K562 (cell line): Measurements from ENCODE around the gene TSPAN14. TPM values are rescaled to one million over a fixed set of nuclear protein-coding genes. Genes with fewer than 3 reads are reported as not detected.
A peak's percentile ranks its signal among the peaks of the same experiment; 100 is the strongest.

Source experiments
- ATF7 ChIP-seq: fragments of 450-650 bp; IDR thresholded peaks from 2 replicates; pipeline ENCODE4 v1.7.1; 2014; ENCODE audit warnings: mild to moderate bottlenecking, moderate library complexity
- CXXC5 ChIP-seq: fragments of 250-450 bp; sonication (Bioruptor Pico); IDR thresholded peaks from 2 replicates; pipeline ENCODE4 v1.8.0; 2022; ENCODE audit warnings: inconsistent platforms, mild to moderate bottlenecking, moderate library complexity
- EZH2 ChIP-seq: IDR thresholded peaks from 2 replicates; pipeline ENCODE4 v1.6.1; 2012; ENCODE audit warnings: low read depth, mild to moderate bottlenecking, inconsistent platforms, low read length, borderline replicate concordance
- FOXA3 ChIP-seq, 2 experiments: fragments of 450-650 bp in 1 of 2; sonication (generic) in 1 of 2; formaldehyde crosslinking; IDR thresholded peaks in 1 of 2; conservative IDR thresholded peaks in 1 of 2; 2 replicates each; pipeline versions ENCODE4 v1.4.0 to v1.8.0; 2020 to 2022; ENCODE audit warnings: mild to moderate bottlenecking in 2 of 2, missing genetic modification reagents in 1 of 2
- PCBP1 ChIP-seq: fragments of 200-400 bp; formaldehyde crosslinking; IDR thresholded peaks from 2 replicates; pipeline ENCODE4 v1.6.1; 2018; ENCODE audit warnings: mild to moderate bottlenecking, low read depth, low read length; ENCODE audit not compliant: poor library complexity, severe bottlenecking
- PCBP2 ChIP-seq: fragments of 200-400 bp; formaldehyde crosslinking; IDR thresholded peaks from 2 replicates; pipeline ENCODE4 v1.6.1; 2018; ENCODE audit warnings: low read length, low read depth, mild to moderate bottlenecking, moderate library complexity; ENCODE audit not compliant: poor library complexity, severe bottlenecking
- PKNOX1 ChIP-seq: fragments of 450-650 bp; IDR thresholded peaks from 2 replicates; pipeline ENCODE4 v1.6.1; 2016
- POLR2B ChIP-seq: fragments of 450-650 bp; IDR thresholded peaks from 2 replicates; pipeline ENCODE4 v1.6.1; 2018; ENCODE audit warnings: low read depth; ENCODE audit not compliant: partially characterized antibody
- RBM17 ChIP-seq: fragments of 200-400 bp; formaldehyde crosslinking; IDR thresholded peaks from 2 replicates; pipeline ENCODE4 v1.6.1; 2017; ENCODE audit warnings: low read depth, mild to moderate bottlenecking, low read length, borderline replicate concordance
- SFPQ ChIP-seq: fragments of 200-400 bp; formaldehyde crosslinking; IDR thresholded peaks from 2 replicates; pipeline ENCODE4 v1.6.1; 2017; ENCODE audit warnings: mild to moderate bottlenecking, low read depth, low read length, moderate library complexity
- ZBTB40 ChIP-seq, 2 experiments: fragments of 450-650 bp in 1 of 2; sonication (generic) in 1 of 2; formaldehyde crosslinking in 1 of 2; IDR thresholded peaks; 2 replicates each; pipeline versions ENCODE4 v1.7.1 to v1.9.0; 2016 to 2022; ENCODE audit warnings: inconsistent platforms in 1 of 2, mild to moderate bottlenecking in 1 of 2, missing genetic modification reagents in 1 of 2
- ZNF431 ChIP-seq: sonication (generic); formaldehyde crosslinking; IDR thresholded peaks from 2 replicates; pipeline ENCODE4 v1.8.0; 2022; ENCODE audit warnings: mild to moderate bottlenecking, missing genetic modification reagents
- ZNF584 ChIP-seq: fragments of 200-800 bp; sonication (Bioruptor generic); IDR thresholded peaks from 2 replicates; pipeline ENCODE4 v1.6.1; 2016; ENCODE audit warnings: low read depth, mild to moderate bottlenecking, missing genetic modification characterization, missing compliant biosample characterization
- ZNF589 ChIP-seq: fragments of 200-800 bp; sonication (Bioruptor generic); IDR thresholded peaks from 2 replicates; pipeline ENCODE4 v1.6.1; 2016; ENCODE audit warnings: low read depth, missing genetic modification characterization, missing compliant biosample characterization
- polyA plus RNA-seq, 8 experiments: library from polyadenylated mRNA; depleted of rRNA in 4 of 8; stranded (reverse) in 5 of 8; unstranded in 3 of 8; fragments of >200 nt; fragmentation: Nextera tagmentation in 2 of 8; fragmentation: Illumina TruSeq in 1 of 8; extraction: Ambion mirVana in 2 of 8; extraction: Trizol in 1 of 8; gene quantifications; 2 replicates each; pipeline versions ENCODE4 v1.2.1 to v1.2.3, GENCODE V29; 2011 to 2014; ENCODE audit warnings: inconsistent platforms in 1 of 8, missing spikeins in 1 of 8
- total RNA-seq, 7 experiments: library from RNA; depleted of rRNA in 6 of 7; stranded (reverse); fragments of >200 nt in 6 of 7; fragmentation: Illumina TruSeq in 2 of 7; extraction: Trizol in 2 of 7; gene quantifications; 2 replicates each; pipeline versions ENCODE4 v1.2.1 to v1.2.3, GENCODE V29; 2011 to 2021; ENCODE audit warnings: low replicate concordance in 1 of 7

Gene TSPAN14
- total and polyA plus RNA-seq, 9 of the 15 experiments (the other 6 are each of a cell fraction or from before 2014, with no cell fraction given), result 5.8 to 92.9 (median 23.3) TPM

- TF ChIP-seq PKNOX1 (peak; percentile 15; the same call in 1 of the 2 replicates), ZBTB40 (IDR thresholded peaks at IDR 0.05) (no peak), ZBTB40 (CRISPR knock-in tag; IDR thresholded peaks at IDR 0.05) (no peak), ZNF431 (CRISPR knock-in tag) (no peak), POLR2B (no peak), ATF7 (0 out of 2 replicates have a peak, but pooled peaks have one; percentile 12), SFPQ (no peak), PCBP2 (no peak), ZNF584 (CRISPR knock-in tag) (no peak), PCBP1 (no peak), CXXC5 (CRISPR knock-in tag) (no peak), FOXA3 (CRISPR knock-in tag; conservative IDR thresholded peaks at IDR 0.05 in 1 of 2, IDR thresholded peaks at IDR 0.05 in 1 of 2) (no peak), EZH2 (no peak), RBM17 (no peak), ZNF589 (no peak)
These were observed 21.0 kb upstream of the TSPAN14 start (continued) for GRCh38 chr10:80433134-80433533.
